Measurements from ENCODE around the gene SC5D.

Gene SC5D

GRCh38 chr11:121295246-121296029 is 2.9 kb downstream of the SC5D start:
- Histone ChIP-seq H3K9me3 (no peaks in the 10 kb centered on the region), H3K4me1 (no peaks in the 10 kb centered on the region)

GRCh38 chr11:121297872-121298271 is 5.3 kb downstream of the SC5D start:
- no peak for DNase-seq
- no peak overlapping the region for H3K4me3 ChIP-seq (ENCODE audit: low read depth, low read length)
- H3K4me1 ChIP-seq: no peaks in the 10 kb centered on the region
- H3K36me3 ChIP-seq: peaks cover 4% of the 10 kb centered on the region; the same call in 1 of the 2 replicates
- no peaks in the 10 kb centered on the region for H3K9me3 ChIP-seq
- no peak for TF ChIP-seq CTCF (IDR thresholded peaks at IDR 0.05; ENCODE audit: low read depth, low read length)
- no peaks in the 10 kb centered on the region for H3K27me3 ChIP-seq

More at GRCh38 chr11:121295246-121296029, 2.9 kb downstream of the SC5D start:
- TF ChIP-seq CTCF (IDR thresholded peaks at IDR 0.05; ENCODE audit: low read depth, low read length): no peak
- no peak overlapping the region for H3K4me3 ChIP-seq (ENCODE audit: low read depth, low read length)
- DNase-seq: no peak
- peaks cover 4% of the 10 kb centered on the region; the same call in 1 of the 2 replicates for H3K36me3 ChIP-seq
- H3K27me3 ChIP-seq: no peaks in the 10 kb centered on the region

- Histone ChIP-seq H3K27me3 (no peaks in the 10 kb centered on the region), H3K9me3 (no peaks in the 10 kb centered on the region), H3K4me1 (no peaks in the 10 kb centered on the region), H3K4me3 (ENCODE audit: low read depth, low read length) (no peak overlapping the region), H3K36me3 (peaks cover 8% of the 10 kb centered on the region)
- TF ChIP-seq CTCF (IDR thresholded peaks at IDR 0.05; ENCODE audit: low read depth, low read length): no peak
- no peak for DNase-seq
Measured at GRCh38 chr11:121298774-121299173, 6.2 kb downstream of the SC5D start.

- Histone ChIP-seq H3K4me1 (no peaks in the 10 kb centered on the region), H3K27me3 (no peaks in the 10 kb centered on the region), H3K4me3 (ENCODE audit: low read depth, low read length) (no peak overlapping the region), H3K36me3 (peaks cover 8% of the 10 kb centered on the region), H3K9me3 (no peaks in the 10 kb centered on the region)
- TF ChIP-seq CTCF (IDR thresholded peaks at IDR 0.05; ENCODE audit: low read depth, low read length): no peak
- no peak for DNase-seq
Measured at GRCh38 chr11:121299417-121299816, 6.8 kb downstream of the SC5D start.

- Histone ChIP-seq H3K4me1 (no peaks in the 10 kb centered on the region), H3K27me3 (no peaks in the 10 kb centered on the region), H3K4me3 (ENCODE audit: low read depth, low read length) (no peak overlapping the region), H3K36me3 (peaks cover 16% of the 10 kb centered on the region), H3K9me3 (no peaks in the 10 kb centered on the region)
- no peak for DNase-seq
- TF ChIP-seq CTCF (IDR thresholded peaks at IDR 0.05; ENCODE audit: low read depth, low read length): no peak
Measured at GRCh38 chr11:121300313-121300971, 7.9 kb downstream of the SC5D start.
